HG03457 (cell line): ENCODE measurements around the gene POR.
"Not testable (repeated sequence)": the region's sequence is repeated elsewhere in the genome, so short reads cannot be mapped to it uniquely, and the experiment has no call there.

Experiments
- ATAC-seq: cut with Tn5 transposase; IDR thresholded peaks from one replicate; pipeline ENCODE4 v1.9.1; 2021; ENCODE audit warnings: moderate number of reproducible peaks; ENCODE audit not compliant: unreplicated experiment

Gene POR

GRCh38 chr7:76016191-76016947, 101.4 kb downstream of the POR start:
- no peak for ATAC-seq

GRCh38 chr7:76018520-76018919, 103.6 kb downstream of the POR start:
- not testable (repeated sequence) for ATAC-seq

GRCh38 chr7:76020031-76020714, 105.2 kb downstream of the POR start:
- no peak for ATAC-seq

- ATAC-seq: no peak
These were observed 107.2 kb downstream of the POR start for GRCh38 chr7:76022026-76022780.

GRCh38 chr7:76023002-76023401, 108.0 kb downstream of the POR start:
- ATAC-seq: no peak

GRCh38 chr7:76029682-76030081, 114.7 kb downstream of the POR start:
- not testable (repeated sequence) for ATAC-seq

GRCh38 chr7:76031964-76032363, 117.0 kb downstream of the POR start:
- ATAC-seq: no peak
